GM20431 (cell line): ENCODE data around the gene NSRP1.
"Not testable (repeated sequence)": the region's sequence is repeated elsewhere in the genome, so short reads cannot be mapped to it uniquely, and the experiment has no call there.

Experiments used
- in situ Hi-C: fragments of 300-500 bp; cut with MseI, MboI; formaldehyde crosslinking; loops from one replicate; pipeline ENCODE4 v1.15.0; 2020; ENCODE audit warnings: low sequenced_read_pairs; ENCODE audit not compliant: unreplicated experiment

Gene NSRP1

GRCh38 chr17:30217746-30218245 is 101.2 kb downstream of the NSRP1 start:
- in situ Hi-C loops = no loop called here

GRCh38 chr17:30218799-30219198 is 102.2 kb downstream of the NSRP1 start:
- in situ Hi-C loops = no loop called here

GRCh38 chr17:30219315-30219714 is 102.7 kb downstream of the NSRP1 start:
- in situ Hi-C loops = no loop called here

GRCh38 chr17:30219833-30220232 is 103.2 kb downstream of the NSRP1 start:
- in situ Hi-C loops = no loop called here

- in situ Hi-C loops = no loop called here
Measured at GRCh38 chr17:30220414-30220813, 103.8 kb downstream of the NSRP1 start.

- in situ Hi-C loops = no loop called here
Measured at GRCh38 chr17:30221346-30221745, 104.7 kb downstream of the NSRP1 start.

GRCh38 chr17:30222251-30222650 is 105.6 kb downstream of the NSRP1 start:
- in situ Hi-C loops = no loop called here

- in situ Hi-C loops = no loop called here
Measured at GRCh38 chr17:30222721-30223175, 106.1 kb downstream of the NSRP1 start.

GRCh38 chr17:30224419-30224960 is 107.9 kb downstream of the NSRP1 start:
- in situ Hi-C loops = no loop called here

GRCh38 chr17:30225112-30225511 is 108.5 kb downstream of the NSRP1 start:
- in situ Hi-C loops = no loop called here

GRCh38 chr17:30225919-30226553 is 109.4 kb downstream of the NSRP1 start:
- in situ Hi-C loops = no loop called here

- in situ Hi-C loops = no loop called here
Measured at GRCh38 chr17:30226878-30227277, 110.3 kb downstream of the NSRP1 start.

GRCh38 chr17:30228011-30228410 is 111.4 kb downstream of the NSRP1 start:
- in situ Hi-C loops = no loop called here

GRCh38 chr17:30229012-30229411 is 112.4 kb downstream of the NSRP1 start:
- in situ Hi-C loops = no loop called here

- in situ Hi-C loops = not testable (repeated sequence)
Measured at GRCh38 chr17:30230009-30230408, 113.4 kb downstream of the NSRP1 start.

- in situ Hi-C loops = no loop called here
Measured at GRCh38 chr17:30230596-30231125, 114.0 kb downstream of the NSRP1 start.

- in situ Hi-C loops = no loop called here
Measured at GRCh38 chr17:30232015-30232823, 115.6 kb downstream of the NSRP1 start.

- in situ Hi-C loops = no loop called here
Measured at GRCh38 chr17:30232824-30233427, 116.3 kb downstream of the NSRP1 start.

- in situ Hi-C loops = no loop called here
Measured at GRCh38 chr17:30234296-30234695, 117.7 kb downstream of the NSRP1 start.

- in situ Hi-C loops = no loop called here
Measured at GRCh38 chr17:30234964-30235363, 118.3 kb downstream of the NSRP1 start.
